CD8-positive, alpha-beta memory T cell (primary cell): Measurements from ENCODE around the gene OBSCN. TPM values are rescaled to one million over a fixed set of nuclear protein-coding genes. Genes with fewer than 3 reads are reported as not detected.

Experiments used
- CTCF ChIA-PET: fragments of 350-600 bp; sonication (Branson Sonifier 250); formaldehyde crosslinking; loops from one replicate; lab custom pipeline; 2021; ENCODE audit warnings: antibody characterized with exemption; lab: Charles Lee
- POLR2A ChIA-PET: fragments of 350-600 bp; sonication (Branson Sonifier 250); formaldehyde crosslinking; loops from one replicate; lab custom pipeline; 2021; ENCODE audit warnings: antibody characterized with exemption; lab: Charles Lee
- DNase-seq, 5 donors: peaks; one replicate each; pipeline versions ENCODE4 v3.0.0 to v3.0.0-alpha.2; 2020 to 2022; ENCODE audit warnings: mixed read lengths in 1 of 5
- H3K27ac ChIP-seq: one replicate; pipeline ENCODE4 v1.7.0; 2013; ENCODE audit warnings: low read depth, mild to moderate bottlenecking, low read length, moderate library complexity
- H3K27me3 ChIP-seq: 2 replicates; pipeline ENCODE4 v1.7.0; 2013; ENCODE audit warnings: low read length, mild to moderate bottlenecking; ENCODE audit not compliant: insufficient read depth, poor library complexity, severe bottlenecking
- H3K36me3 ChIP-seq: 2 replicates; pipeline ENCODE4 v1.7.0; 2013; ENCODE audit warnings: mild to moderate bottlenecking, low read length, moderate library complexity; ENCODE audit not compliant: insufficient read depth
- H3K4me1 ChIP-seq: 2 replicates; pipeline ENCODE4 v1.7.0; 2013; ENCODE audit warnings: mild to moderate bottlenecking, low read length, moderate library complexity; ENCODE audit not compliant: insufficient read depth
- H3K4me3 ChIP-seq: 2 replicates; pipeline ENCODE4 v1.7.0; 2013; ENCODE audit warnings: mild to moderate bottlenecking, low read length
- H3K9me3 ChIP-seq: 2 replicates; pipeline ENCODE4 v1.7.0; 2013; ENCODE audit warnings: mild to moderate bottlenecking, low read length
- H3K27ac Mint-ChIP-seq, 8 donors: one replicate each; pipeline ENCODE4 v1.8.0; 2020 to 2021; ENCODE audit warnings: mixed read lengths in 8 of 8, mild to moderate bottlenecking in 6 of 8, inconsistent platforms in 3 of 8, moderate library complexity in 3 of 8
- H3K27me3 Mint-ChIP-seq, 2 donors: one replicate each; pipeline ENCODE4 v1.8.0; 2020 to 2021; ENCODE audit warnings: mixed read lengths in 2 of 2, mild to moderate bottlenecking in 1 of 2, moderate library complexity in 1 of 2
- H3K36me3 Mint-ChIP-seq, 3 donors: one replicate each; pipeline ENCODE4 v1.8.0; 2020 to 2021; ENCODE audit warnings: mixed read lengths in 3 of 3, inconsistent platforms in 1 of 3, mild to moderate bottlenecking in 1 of 3
- H3K4me1 Mint-ChIP-seq, 3 donors: one replicate each; pipeline ENCODE4 v1.8.0; 2020 to 2021; ENCODE audit warnings: mixed read lengths in 3 of 3, inconsistent platforms in 1 of 3, mild to moderate bottlenecking in 1 of 3
- H3K4me3 Mint-ChIP-seq, 7 donors: one replicate each; pipeline ENCODE4 v1.8.0; 2020 to 2021; ENCODE audit warnings: mixed read lengths in 7 of 7, mild to moderate bottlenecking in 6 of 7, moderate library complexity in 4 of 7, inconsistent platforms in 2 of 7
- H3K9me3 Mint-ChIP-seq, 5 donors: one replicate each; pipeline ENCODE4 v1.8.0; 2020 to 2022; ENCODE audit warnings: mixed read lengths in 5 of 5, mild to moderate bottlenecking in 3 of 5, moderate library complexity in 2 of 5, inconsistent platforms in 1 of 5
- polyA plus RNA-seq: library from polyadenylated mRNA; unstranded; fragments of 300-500 nt; fragmentation: Illumina TruSeq; gene quantifications from one replicate; pipeline ENCODE4 v1.2.3, GENCODE V29; 2021
- total RNA-seq, 2 experiments: library from RNA; stranded (reverse); gene quantifications; one replicate each; pipeline ENCODE4 v1.2.3, GENCODE V29; 2021

Gene OBSCN
- total and polyA plus RNA-seq, 3 experiments from 2014 or later, result 3.0 to 13.6 (median 10.9) TPM

GRCh38 chr1:228375578-228376261 lies 167.9 kb downstream of the OBSCN start:
- Histone ChIP-seq H3K4me1 (peaks cover 8% of the 10 kb centered on the region), H3K27ac (no peak overlapping the region), H3K36me3 (no peaks in the 10 kb centered on the region), H3K9me3 (no peaks in the 10 kb centered on the region), H3K4me3 (no peak overlapping the region), H3K27me3 (no peaks in the 10 kb centered on the region)
- H3K9me3 Mint-ChIP-seq, result no peaks in the 10 kb centered on the region
- H3K36me3 Mint-ChIP-seq, result no peaks in the 10 kb centered on the region
- H3K4me3 Mint-ChIP-seq, result no peak overlapping the region
- no peak for DNase-seq
- H3K27ac Mint-ChIP-seq, result peak overlapping the region in 1 of 8 donors; percentile 61
- ChIA-PET POLR2A (no interaction called here), CTCF (no interaction called here)
- H3K4me1 Mint-ChIP-seq, result peaks cover 7 to 13% (median 7%) of the 10 kb centered on the region in 3 donors
- H3K27me3 Mint-ChIP-seq, result peaks cover 2 to 17% of the 10 kb centered on the region in 2 donors

GRCh38 chr1:228376262-228376628 lies 168.4 kb downstream of the OBSCN start:
- no peak overlapping the region for H3K27ac Mint-ChIP-seq
- Histone ChIP-seq H3K27me3 (no peaks in the 10 kb centered on the region), H3K9me3 (no peaks in the 10 kb centered on the region), H3K36me3 (no peaks in the 10 kb centered on the region), H3K4me3 (no peak overlapping the region), H3K27ac (no peak overlapping the region), H3K4me1 (peaks cover 8% of the 10 kb centered on the region)
- peak overlapping the region in 1 of 7 donors; percentile 52 for H3K4me3 Mint-ChIP-seq
- POLR2A ChIA-PET, result no interaction called here
- no peak for DNase-seq
- peaks cover 7 to 13% (median 7%) of the 10 kb centered on the region in 3 donors for H3K4me1 Mint-ChIP-seq
- no peaks in the 10 kb centered on the region for H3K36me3 Mint-ChIP-seq
- H3K27me3 Mint-ChIP-seq, result peaks cover 5 to 22% of the 10 kb centered on the region in 2 donors
- no peaks in the 10 kb centered on the region for H3K9me3 Mint-ChIP-seq
- CTCF ChIA-PET, result no interaction called here

DNA sequence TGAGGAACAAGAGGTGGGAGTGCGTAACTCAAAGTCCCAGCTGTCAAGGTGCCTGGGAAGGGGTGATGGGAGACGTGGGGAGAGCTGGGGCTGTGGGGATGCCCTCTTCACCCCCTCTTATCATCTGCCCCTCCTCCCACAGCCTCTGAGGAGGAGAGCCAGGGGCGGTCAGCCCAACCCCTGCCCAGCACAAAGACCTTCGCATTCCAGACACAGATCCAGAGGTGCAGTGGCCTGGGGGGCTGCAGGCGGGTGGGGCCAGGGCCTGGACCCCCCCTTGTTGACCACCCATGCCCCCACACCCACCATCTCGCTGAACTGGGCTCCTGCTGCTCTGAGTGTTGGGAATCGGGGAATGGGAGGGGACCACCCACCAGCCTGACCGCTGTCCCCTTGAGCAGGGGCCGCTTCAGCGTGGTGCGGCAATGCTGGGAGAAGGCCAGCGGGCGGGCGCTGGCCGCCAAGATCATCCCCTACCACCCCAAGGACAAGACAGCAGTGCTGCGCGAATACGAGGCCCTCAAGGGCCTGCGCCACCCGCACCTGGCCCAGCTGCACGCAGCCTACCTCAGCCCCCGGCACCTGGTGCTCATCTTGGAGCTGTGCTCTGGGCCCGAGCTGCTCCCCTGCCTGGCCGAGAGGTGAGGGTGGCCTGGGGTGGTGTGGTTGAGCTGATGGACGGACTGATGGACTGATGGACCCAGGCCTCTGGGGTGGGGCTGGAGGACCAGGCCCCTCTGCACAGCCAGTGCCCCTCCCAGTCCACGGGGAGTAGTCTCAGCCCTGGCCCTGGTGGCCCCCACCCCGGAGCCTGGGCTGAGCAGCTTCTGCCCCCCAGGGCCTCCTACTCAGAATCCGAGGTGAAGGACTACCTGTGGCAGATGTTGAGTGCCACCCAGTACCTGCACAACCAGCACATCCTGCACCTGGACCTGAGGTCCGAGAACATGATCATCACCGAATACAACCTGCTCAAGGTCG lies 169.1 kb downstream of the OBSCN start:
- ChIA-PET POLR2A (no interaction called here), CTCF (no interaction called here)
- Histone ChIP-seq H3K27me3 (no peaks in the 10 kb centered on the region), H3K27ac (no peak overlapping the region), H3K4me1 (peaks cover 8% of the 10 kb centered on the region), H3K4me3 (no peak overlapping the region), H3K9me3 (no peaks in the 10 kb centered on the region), H3K36me3 (no peaks in the 10 kb centered on the region)
- Mint-ChIP-seq H3K4me3 (peak overlapping the region in 1 of 7 donors; percentile 61), H3K4me1 (peaks cover 7 to 13% (median 7%) of the 10 kb centered on the region in 3 donors), H3K27me3 (peaks cover 7 to 26% of the 10 kb centered on the region in 2 donors), H3K36me3 (no peaks in the 10 kb centered on the region), H3K27ac (no peak overlapping the region), H3K9me3 (no peaks in the 10 kb centered on the region)
- no peak for DNase-seq

DNA sequence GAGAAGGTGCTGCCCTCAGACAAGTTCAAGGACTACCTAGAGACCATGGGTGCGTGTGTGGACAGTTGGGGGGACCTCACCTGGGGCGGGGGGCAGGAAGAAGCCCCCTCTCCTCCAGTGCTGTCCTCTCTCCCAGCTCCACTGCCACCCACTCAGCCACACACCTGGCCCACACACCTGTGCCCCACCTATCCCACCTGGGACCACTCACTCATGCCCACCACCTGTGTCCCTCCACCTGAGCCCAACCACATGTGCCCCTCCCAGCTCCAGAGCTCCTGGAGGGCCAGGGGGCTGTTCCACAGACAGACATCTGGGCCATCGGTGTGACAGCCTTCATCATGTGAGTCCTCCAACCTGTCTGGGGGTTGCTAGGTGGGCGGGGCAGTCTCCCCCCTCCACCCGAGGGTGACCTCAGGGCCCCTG lies 169.8 kb downstream of the OBSCN start:
- Histone ChIP-seq H3K27me3 (no peaks in the 10 kb centered on the region), H3K36me3 (no peaks in the 10 kb centered on the region), H3K4me3 (no peak overlapping the region), H3K27ac (no peak overlapping the region), H3K9me3 (no peaks in the 10 kb centered on the region), H3K4me1 (peaks cover 8% of the 10 kb centered on the region)
- Mint-ChIP-seq H3K27ac (no peak overlapping the region), H3K4me3 (peak overlapping the region in 2 of 7 donors; percentile 55 to 61), H3K36me3 (no peaks in the 10 kb centered on the region), H3K9me3 (no peaks in the 10 kb centered on the region), H3K4me1 (peaks cover 7 to 13% (median 7%) of the 10 kb centered on the region in 3 donors), H3K27me3 (peaks cover 7 to 28% of the 10 kb centered on the region in 2 donors)
- no peak for DNase-seq
- ChIA-PET POLR2A (no interaction called here), CTCF (no interaction called here)

- no peaks in the 10 kb centered on the region for H3K36me3 Mint-ChIP-seq
- DNase-seq, result peak in 4 of 5 donors; percentile 12 to 68 (median 34)
- H3K9me3 Mint-ChIP-seq, result no peaks in the 10 kb centered on the region
- H3K4me3 Mint-ChIP-seq, result peak overlapping the region; percentile 54 to 89 (median 74)
- Histone ChIP-seq H3K27ac (no peak overlapping the region), H3K36me3 (no peaks in the 10 kb centered on the region), H3K9me3 (no peaks in the 10 kb centered on the region), H3K4me3 (peak overlapping the region; percentile 43), H3K4me1 (peaks cover 8% of the 10 kb centered on the region), H3K27me3 (no peaks in the 10 kb centered on the region)
- ChIA-PET CTCF (no interaction called here), POLR2A (no interaction called here)
- H3K27me3 Mint-ChIP-seq, result peaks cover 7 to 30% of the 10 kb centered on the region in 2 donors
- H3K4me1 Mint-ChIP-seq, result peaks cover 7 to 13% (median 7%) of the 10 kb centered on the region in 3 donors
- H3K27ac Mint-ChIP-seq, result no peak overlapping the region
These were observed 170.4 kb downstream of the OBSCN start for GRCh38 chr1:228378090-228378872.

GRCh38 chr1:228378873-228379460 lies 171.1 kb downstream of the OBSCN start:
- POLR2A ChIA-PET, result no interaction called here

DNA sequence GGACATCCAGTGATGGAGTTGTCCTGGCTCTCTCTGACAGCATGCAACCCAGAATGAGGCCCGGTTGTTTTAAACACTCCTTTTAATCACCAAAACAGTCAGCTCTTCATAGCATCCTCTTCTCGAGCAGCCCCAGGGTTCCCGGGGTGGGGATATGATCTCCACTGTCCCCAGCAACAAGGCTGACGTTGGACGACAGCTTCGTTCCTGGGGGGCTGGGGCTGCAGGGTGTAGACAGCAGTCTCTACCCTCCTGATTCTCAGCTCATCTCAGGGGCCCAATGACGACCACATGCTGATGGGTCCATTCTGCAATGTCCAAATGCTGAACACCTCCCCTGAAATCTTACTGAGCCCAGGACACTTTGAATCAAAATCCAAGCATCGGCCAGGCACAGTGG lies 171.8 kb downstream of the OBSCN start:
- Histone ChIP-seq H3K36me3 (no peaks in the 10 kb centered on the region), H3K27ac (no peak overlapping the region), H3K4me1 (peaks cover 8% of the 10 kb centered on the region), H3K9me3 (no peaks in the 10 kb centered on the region), H3K27me3 (no peaks in the 10 kb centered on the region), H3K4me3 (no peak overlapping the region)
- ChIA-PET POLR2A (interaction anchor here (0.5 kb wide), 1 partner anchor 215 kb away, joined by 3 read pairs; no protein-coding TSS in a partner anchor), CTCF (interaction anchor here (0.9 kb wide), 1 partner anchor 25 kb away, joined by 3 read pairs; no protein-coding TSS in a partner anchor)
- Mint-ChIP-seq H3K27me3 (peaks cover 7 to 30% of the 10 kb centered on the region in 2 donors), H3K4me1 (peaks cover 7 to 13% (median 7%) of the 10 kb centered on the region in 3 donors), H3K27ac (no peak overlapping the region), H3K4me3 (peak overlapping the region in 5 of 7 donors; percentile 26 to 83 (median 50)), H3K9me3 (no peaks in the 10 kb centered on the region), H3K36me3 (no peaks in the 10 kb centered on the region)
- no peak for DNase-seq

More at GRCh38 chr1:228378873-228379460, 171.1 kb downstream of the OBSCN start:
- H3K9me3 ChIP-seq, result no peaks in the 10 kb centered on the region
- H3K4me1 Mint-ChIP-seq, result peaks cover 7 to 13% (median 7%) of the 10 kb centered on the region in 3 donors
- peak overlapping the region; percentile 43 for H3K4me3 ChIP-seq
- peak overlapping the region; percentile 54 to 89 (median 74) for H3K4me3 Mint-ChIP-seq
- no peaks in the 10 kb centered on the region for H3K36me3 Mint-ChIP-seq
- no peaks in the 10 kb centered on the region for H3K9me3 Mint-ChIP-seq
- peaks cover 7 to 30% of the 10 kb centered on the region in 2 donors for H3K27me3 Mint-ChIP-seq
- peaks cover 8% of the 10 kb centered on the region for H3K4me1 ChIP-seq
- H3K27me3 ChIP-seq, result no peaks in the 10 kb centered on the region
- CTCF ChIA-PET, result interaction anchor here (0.9 kb wide), 1 partner anchor 26 kb away, joined by 3 read pairs; no protein-coding TSS in a partner anchor
- no peak overlapping the region for H3K27ac ChIP-seq
- DNase-seq, result no peak
- no peak overlapping the region for H3K27ac Mint-ChIP-seq
- no peaks in the 10 kb centered on the region for H3K36me3 ChIP-seq
